HG03108 (cell line): ENCODE data around the gene OBSL1.

ENCODE experiments used
- ATAC-seq: cut with Tn5 transposase; IDR thresholded peaks from one replicate; pipeline ENCODE4 v1.9.1; 2021; ENCODE audit warnings: moderate library complexity; ENCODE audit not compliant: unreplicated experiment

Gene OBSL1

DNA sequence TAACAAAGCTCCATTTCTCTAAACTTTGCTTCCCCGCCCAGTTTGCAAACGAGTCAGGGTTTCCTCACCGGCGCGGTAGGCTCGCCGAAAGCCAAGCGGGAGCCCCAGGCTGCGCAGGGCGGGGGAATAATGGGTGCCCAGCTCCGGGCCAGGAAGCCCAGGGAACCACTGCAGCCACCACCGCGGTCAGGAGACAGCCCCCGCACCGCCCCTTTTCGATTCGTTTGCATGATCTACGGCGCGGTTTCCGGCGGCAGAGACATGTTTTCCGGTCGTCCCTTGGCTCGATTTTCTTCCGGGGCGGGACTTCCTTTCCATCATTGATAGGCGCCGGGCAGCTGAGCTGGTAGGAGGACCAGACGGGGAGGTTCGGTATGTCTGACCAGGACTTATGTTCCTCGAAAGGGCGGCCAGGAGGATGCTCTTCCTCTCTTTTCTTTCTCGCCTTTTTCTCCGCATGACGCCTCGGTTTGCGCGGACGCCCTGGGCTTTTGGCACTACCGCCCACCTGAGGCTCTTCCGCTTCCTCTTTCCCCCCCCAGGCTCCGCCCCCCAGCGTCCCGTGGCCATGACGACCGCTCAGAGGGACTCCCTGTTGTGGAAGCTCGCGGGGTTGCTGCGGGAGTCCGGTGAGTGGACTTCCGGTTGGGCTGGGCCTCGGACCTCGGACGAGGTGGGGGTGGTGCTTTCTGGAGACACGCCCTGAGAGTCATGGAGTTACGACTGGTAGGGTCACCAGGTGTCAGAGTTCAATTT, 26.4 kb upstream of the OBSL1 start, which contains the start of gene STK11IP:
TSS of gene STK11IP (plus strand) at position 306 of the 756 bp plus-strand sequence. CDS start at position 569, 263 bp downstream.
- ATAC-seq = peak; percentile 88

- ATAC-seq = no peak
Observed at GRCh38 chr2:219596954-219597551, 25.7 kb upstream of the OBSL1 start.

DNA sequence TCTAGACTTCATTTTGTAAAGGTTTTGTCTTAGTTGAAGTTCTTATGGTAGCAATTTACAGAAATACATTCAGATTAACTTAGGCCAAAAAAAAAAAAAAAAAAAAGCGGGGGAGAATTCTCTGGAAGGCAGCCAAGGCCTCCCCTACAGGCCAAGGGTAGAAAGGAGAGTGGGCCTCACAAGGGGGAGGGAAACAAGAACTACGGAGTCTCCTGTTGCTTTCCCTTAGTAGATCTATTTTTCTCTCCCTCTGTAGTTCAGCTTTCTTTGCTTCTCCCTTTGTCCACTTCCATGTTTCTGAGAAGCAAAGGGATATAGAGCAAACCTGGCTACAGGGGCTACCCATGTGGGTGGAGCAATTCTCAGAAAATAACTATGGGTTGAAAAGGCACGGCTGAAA, 23.9 kb upstream of the OBSL1 start:
- no peak for ATAC-seq

GRCh38 chr2:219593154-219593553, 21.8 kb upstream of the OBSL1 start:
- no peak for ATAC-seq

- ATAC-seq = no peak
Observed at GRCh38 chr2:219592736-219593135, 21.4 kb upstream of the OBSL1 start.

- no peak for ATAC-seq
Observed at GRCh38 chr2:219591091-219591490, 19.8 kb upstream of the OBSL1 start.

- ATAC-seq = no peak
Observed at GRCh38 chr2:219581346-219581745, 10.0 kb upstream of the OBSL1 start.

DNA sequence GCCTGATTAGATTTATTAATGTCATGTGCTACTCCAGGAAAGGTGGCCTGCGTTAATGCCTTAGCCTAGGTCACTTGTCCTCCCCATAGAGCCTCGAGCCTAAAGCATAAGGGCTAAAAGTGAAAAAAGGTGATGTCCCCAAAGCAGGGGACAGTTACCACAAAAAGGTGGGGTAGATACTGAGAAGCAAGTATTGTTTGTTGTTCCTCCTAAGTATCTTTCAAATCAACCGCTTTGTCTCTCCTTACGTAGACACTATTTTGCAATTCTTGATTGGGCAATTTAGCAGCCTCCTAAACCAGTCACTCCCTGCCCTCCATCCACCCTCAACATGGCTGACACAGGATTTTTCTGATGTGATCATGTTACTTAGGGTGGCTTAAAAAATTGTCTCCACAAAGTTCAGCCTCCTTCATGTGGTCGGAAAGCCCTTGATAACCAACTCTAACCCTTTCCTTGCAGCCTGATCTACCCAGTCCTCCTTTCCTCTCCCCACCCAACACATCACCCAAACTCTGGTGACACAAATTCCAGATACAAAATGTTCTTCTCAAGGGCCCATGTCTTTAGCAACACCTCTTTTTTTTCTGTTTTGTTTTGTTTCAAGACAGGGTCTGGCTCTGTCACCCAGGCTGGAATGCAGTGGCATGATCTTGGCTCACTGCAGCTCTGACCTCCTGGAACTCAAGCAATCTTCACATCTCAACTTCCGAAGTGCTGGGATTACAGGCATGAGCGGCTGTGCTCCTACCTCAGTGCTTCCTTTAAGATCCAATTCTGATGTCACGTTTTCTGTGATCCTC, 7.7 kb upstream of the OBSL1 start:
- ATAC-seq = no peak

DNA sequence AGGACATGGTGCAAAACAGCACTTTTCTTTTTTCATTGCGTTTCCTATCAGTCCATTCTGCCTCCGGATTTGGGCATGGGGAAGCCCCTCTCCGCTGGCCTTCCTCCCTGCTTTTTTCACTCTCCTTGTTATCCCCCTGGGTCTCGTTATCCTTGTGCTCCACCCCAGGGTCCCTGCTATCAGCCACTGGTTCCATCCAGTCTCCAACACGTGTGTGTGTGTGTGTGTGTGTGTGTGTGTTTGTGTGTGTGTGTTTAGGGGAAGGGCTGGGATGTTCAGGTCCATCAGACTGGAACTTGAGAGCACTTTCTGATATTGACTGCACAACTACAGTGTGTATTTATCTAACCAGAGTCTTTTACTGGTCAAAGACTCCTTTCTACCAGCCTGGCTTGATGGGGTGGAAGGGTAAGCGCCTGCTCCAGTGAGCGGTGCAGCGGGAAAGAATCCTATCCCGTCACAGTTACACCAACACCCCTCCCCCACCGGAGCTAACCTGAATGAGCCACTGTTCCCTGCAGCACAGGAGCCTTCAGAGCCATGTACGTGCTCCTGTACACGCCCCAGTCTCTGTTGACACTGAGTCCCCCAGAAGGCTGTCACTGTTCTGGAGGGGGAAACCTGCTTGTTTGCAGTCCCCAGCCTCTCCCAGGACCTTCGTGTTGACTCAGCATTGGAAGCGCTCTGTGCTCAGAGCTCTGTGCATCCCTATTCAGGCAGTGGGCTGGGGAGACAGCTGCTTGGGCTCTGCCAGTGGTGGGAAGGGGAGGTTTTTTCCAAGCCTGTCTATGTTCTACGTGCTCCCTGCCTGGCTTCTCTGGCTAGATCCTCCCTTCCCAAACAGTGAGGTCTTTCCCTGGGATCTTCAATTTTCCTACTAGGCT, 5.4 kb upstream of the OBSL1 start:
- no peak for ATAC-seq

GRCh38 chr2:219575566-219576504, 4.5 kb upstream of the OBSL1 start:
- no peak for ATAC-seq

DNA sequence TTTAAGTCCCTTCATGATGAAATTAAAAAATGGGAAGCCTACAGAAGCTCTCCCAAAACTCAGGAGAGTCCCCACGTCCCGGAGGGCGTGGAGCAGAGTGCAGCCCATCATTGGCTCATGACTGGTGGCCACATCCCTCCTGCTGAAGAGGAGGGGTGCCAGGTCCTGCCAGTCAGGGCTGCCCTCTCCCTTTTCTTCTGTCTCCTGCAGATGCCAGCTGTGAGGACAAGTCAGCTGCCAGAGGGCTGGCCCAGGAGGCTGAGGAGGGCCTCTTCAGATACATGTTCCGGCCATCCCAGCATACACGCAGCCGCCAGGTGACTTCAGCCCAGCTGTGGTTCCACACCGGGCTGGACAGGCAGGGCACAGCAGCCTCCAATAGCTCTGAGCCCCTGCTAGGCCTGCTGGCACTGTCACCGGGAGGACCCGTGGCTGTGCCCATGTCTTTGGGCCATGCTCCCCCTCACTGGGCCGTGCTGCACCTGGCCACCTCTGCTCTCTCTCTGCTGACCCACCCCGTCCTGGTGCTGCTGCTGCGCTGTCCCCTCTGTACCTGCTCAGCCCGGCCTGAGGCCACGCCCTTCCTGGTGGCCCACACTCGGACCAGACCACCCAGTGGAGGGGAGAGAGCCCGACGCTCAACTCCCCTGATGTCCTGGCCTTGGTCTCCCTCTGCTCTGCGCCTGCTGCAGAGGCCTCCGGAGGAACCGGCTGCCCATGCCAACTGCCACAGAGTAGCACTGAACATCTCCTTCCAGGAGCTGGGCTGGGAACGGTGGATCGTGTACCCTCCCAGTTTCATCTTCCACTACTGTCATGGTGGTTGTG, 3.4 kb upstream of the OBSL1 start:
- ATAC-seq = no peak

- no peak for ATAC-seq
Observed at GRCh38 chr2:219573166-219573565, 1.8 kb upstream of the OBSL1 start.

GRCh38 chr2:219572237-219573001, 1.1 kb upstream of the OBSL1 start, which contains the start of gene INHA:
INHA (plus strand) TSS chr2:219572310; CDS start chr2:219572375, 65 bp downstream.
- no peak for ATAC-seq

DNA sequence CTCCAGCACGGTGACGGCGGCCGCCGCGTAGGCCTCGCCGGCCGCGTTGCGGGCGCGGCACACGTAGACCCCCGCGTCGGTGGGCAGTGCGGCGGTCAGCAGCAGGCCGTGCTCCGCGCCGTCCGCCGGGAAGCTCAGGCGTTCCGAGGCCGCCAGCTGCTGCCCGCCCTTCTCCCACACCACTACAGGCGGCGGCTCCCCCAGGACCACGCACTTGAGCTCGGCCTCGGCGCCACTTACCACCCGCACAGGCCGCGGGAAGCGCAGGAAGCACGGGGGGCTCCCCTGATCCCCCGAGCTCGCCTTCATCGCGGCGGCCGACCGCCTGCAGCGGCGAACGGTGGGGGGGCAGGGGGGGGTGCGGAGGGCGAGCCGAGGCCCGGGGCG, 422 bp downstream of the OBSL1 start:
- no peak for ATAC-seq

DNA sequence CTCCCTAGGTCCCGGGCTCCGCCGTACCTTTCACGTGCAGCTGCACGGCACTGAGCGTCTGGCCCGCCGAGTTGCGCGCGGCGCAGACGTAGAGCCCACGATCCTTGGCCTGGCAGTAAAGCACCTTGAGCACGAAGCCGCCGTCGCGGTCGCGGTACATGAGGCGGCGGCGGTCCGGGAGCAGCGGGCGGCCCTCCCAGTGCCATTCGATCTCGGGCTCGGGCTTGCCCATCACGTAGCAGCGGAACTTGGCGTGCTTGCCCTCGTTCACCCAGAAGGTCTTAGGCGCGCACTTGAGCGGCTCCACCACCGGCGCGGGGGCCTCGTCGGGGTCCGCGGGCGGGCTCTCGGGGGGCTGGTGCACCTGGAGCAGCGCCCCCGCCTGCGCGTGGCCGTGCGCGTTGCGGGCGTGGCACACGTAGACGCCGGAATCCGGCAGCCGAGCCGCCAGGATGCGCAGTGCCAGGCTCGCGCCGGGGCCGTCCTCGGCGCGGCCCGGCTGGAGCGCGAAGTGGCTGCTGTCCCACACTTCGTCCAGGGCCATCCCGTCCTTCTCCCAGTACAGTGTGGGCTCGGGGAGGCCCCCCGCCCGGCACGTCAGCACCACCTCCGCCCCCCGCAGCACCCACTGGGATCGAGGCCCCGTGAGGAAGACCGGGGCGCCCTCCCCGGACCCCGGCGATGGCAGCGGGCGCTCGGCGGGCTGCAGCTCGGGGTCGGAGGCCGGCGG, 980 bp downstream of the OBSL1 start:
- ATAC-seq = no peak

GRCh38 chr2:219569635-219570034, 1.7 kb downstream of the OBSL1 start:
- ATAC-seq = no peak

DNA sequence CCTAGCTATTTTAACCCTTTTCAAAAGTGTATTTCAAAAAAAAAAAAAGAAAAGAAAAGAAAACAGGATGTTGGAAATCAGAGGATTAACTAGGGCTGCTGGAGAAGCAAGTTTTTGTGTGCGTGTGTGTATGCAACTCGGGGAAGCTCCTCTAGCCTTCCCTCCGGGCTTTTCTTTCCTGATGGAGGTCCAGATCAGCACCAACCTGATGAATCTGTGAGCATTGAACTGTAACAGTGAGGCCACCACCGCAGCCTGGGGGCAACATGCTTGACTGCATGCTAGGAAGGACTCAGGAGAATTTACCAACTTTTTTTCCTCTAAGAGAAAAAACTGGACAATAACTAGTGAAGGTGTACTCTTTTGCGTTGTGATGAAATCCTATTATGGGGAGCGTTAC, 2.3 kb downstream of the OBSL1 start:
- no peak for ATAC-seq
